ENCODE measurements around the gene AGPAT3.

Gene AGPAT3

DNA sequence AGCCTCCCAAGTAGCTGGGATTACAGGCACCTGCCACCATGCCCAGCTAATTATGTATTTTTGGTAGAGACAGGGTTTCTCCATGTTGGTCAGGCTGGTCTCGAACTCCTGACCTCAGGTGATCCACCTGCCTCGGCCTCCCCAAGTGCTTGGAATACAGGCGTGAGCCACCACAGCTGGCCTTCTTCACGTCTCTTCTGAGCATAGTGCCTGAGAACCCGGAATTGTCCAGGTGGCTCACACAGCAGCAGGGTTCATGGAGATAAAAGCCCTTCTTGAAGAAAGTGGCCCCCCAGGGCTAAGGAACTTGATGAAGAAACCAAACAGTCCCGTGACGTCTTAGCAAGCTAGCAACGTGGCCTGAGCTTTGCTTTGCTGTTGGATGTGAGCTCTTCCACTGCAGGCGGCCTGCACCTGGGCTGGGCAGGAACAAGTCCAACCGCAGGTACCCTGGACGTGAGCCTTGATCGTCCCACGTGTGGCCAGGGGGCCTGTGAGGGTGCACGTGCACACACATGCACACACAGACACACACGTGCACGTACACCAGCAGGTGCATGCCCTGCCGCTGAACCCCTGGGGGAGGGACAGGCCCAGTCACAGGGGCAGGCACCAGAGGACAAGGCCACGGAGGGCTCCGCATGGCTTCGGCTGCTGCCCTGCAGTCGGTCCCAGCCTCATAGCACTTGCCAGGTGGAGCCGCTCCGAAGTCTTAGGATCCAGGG is 123.6 kb downstream of the AGPAT3 start:
- Histone ChIP-seq H3K9ac (ENCODE audit: low read length) (no peak overlapping the region), H3K27me3 (ENCODE audit: control insufficient read depth, insufficient read depth, low read length) (peaks cover 6% of the 10 kb centered on the region), H3K4me1 (ENCODE audit: control insufficient read depth, insufficient read depth, low read length) (no peaks in the 10 kb centered on the region), H3K36me3 (ENCODE audit: control insufficient read depth, insufficient read depth, low read length) (no peaks in the 10 kb centered on the region), H3K4me3 (ENCODE audit: low read length) (no peak overlapping the region), H3K9me3 (ENCODE audit: control insufficient read depth, low read length) (no peaks in the 10 kb centered on the region)

GRCh38 chr21:43989401-43989800 is 124.4 kb downstream of the AGPAT3 start:
- Histone ChIP-seq H3K27me3 (ENCODE audit: control insufficient read depth, insufficient read depth, low read length) (peaks cover 6% of the 10 kb centered on the region), H3K9me3 (ENCODE audit: control insufficient read depth, low read length) (no peaks in the 10 kb centered on the region), H3K4me1 (ENCODE audit: control insufficient read depth, insufficient read depth, low read length) (no peaks in the 10 kb centered on the region), H3K9ac (ENCODE audit: low read length) (no peak overlapping the region), H3K4me3 (ENCODE audit: low read length) (no peak overlapping the region), H3K36me3 (ENCODE audit: control insufficient read depth, insufficient read depth, low read length) (no peaks in the 10 kb centered on the region)

- Histone ChIP-seq H3K36me3 (ENCODE audit: control insufficient read depth, insufficient read depth, low read length) (no peaks in the 10 kb centered on the region), H3K9me3 (ENCODE audit: control insufficient read depth, low read length) (no peaks in the 10 kb centered on the region), H3K27me3 (ENCODE audit: control insufficient read depth, insufficient read depth, low read length) (peaks cover 6% of the 10 kb centered on the region), H3K9ac (ENCODE audit: low read length) (no peak overlapping the region), H3K4me3 (ENCODE audit: low read length) (no peak overlapping the region), H3K4me1 (ENCODE audit: control insufficient read depth, insufficient read depth, low read length) (no peaks in the 10 kb centered on the region)
Measured at GRCh38 chr21:43991447-43991991, 126.5 kb downstream of the AGPAT3 start.

- H3K9me3 ChIP-seq (ENCODE audit: control insufficient read depth, low read length), result no peaks in the 10 kb centered on the region
- no peak overlapping the region for H3K9ac ChIP-seq (ENCODE audit: low read length)
- H3K36me3 ChIP-seq (ENCODE audit: control insufficient read depth, insufficient read depth, low read length), result no peaks in the 10 kb centered on the region
- H3K4me1 ChIP-seq (ENCODE audit: control insufficient read depth, insufficient read depth, low read length), result no peaks in the 10 kb centered on the region
- no peak overlapping the region for H3K4me3 ChIP-seq (ENCODE audit: low read length)
- peaks cover 6% of the 10 kb centered on the region for H3K27me3 ChIP-seq (ENCODE audit: control insufficient read depth, insufficient read depth, low read length)
Measured at GRCh38 chr21:43992121-43992520, 127.1 kb downstream of the AGPAT3 start.

GRCh38 chr21:43993420-43993934 is 128.5 kb downstream of the AGPAT3 start:
- peaks cover 6% of the 10 kb centered on the region for H3K27me3 ChIP-seq (ENCODE audit: control insufficient read depth, insufficient read depth, low read length)
- H3K4me1 ChIP-seq (ENCODE audit: control insufficient read depth, insufficient read depth, low read length), result no peaks in the 10 kb centered on the region
- H3K36me3 ChIP-seq (ENCODE audit: control insufficient read depth, insufficient read depth, low read length), result no peaks in the 10 kb centered on the region
- H3K9me3 ChIP-seq (ENCODE audit: control insufficient read depth, low read length), result no peaks in the 10 kb centered on the region
- no peak overlapping the region for H3K4me3 ChIP-seq (ENCODE audit: low read length)
- no peak overlapping the region for H3K9ac ChIP-seq (ENCODE audit: low read length)

- H3K9me3 ChIP-seq (ENCODE audit: control insufficient read depth, low read length), result no peaks in the 10 kb centered on the region
- H3K9ac ChIP-seq (ENCODE audit: low read length), result no peak overlapping the region
- H3K4me1 ChIP-seq (ENCODE audit: control insufficient read depth, insufficient read depth, low read length), result no peaks in the 10 kb centered on the region
- H3K4me3 ChIP-seq (ENCODE audit: low read length), result no peak overlapping the region
- H3K36me3 ChIP-seq (ENCODE audit: control insufficient read depth, insufficient read depth, low read length), result no peaks in the 10 kb centered on the region
- H3K27me3 ChIP-seq (ENCODE audit: control insufficient read depth, insufficient read depth, low read length), result peaks cover 6% of the 10 kb centered on the region
Measured at GRCh38 chr21:43994085-43994484, 129.1 kb downstream of the AGPAT3 start.

DNA sequence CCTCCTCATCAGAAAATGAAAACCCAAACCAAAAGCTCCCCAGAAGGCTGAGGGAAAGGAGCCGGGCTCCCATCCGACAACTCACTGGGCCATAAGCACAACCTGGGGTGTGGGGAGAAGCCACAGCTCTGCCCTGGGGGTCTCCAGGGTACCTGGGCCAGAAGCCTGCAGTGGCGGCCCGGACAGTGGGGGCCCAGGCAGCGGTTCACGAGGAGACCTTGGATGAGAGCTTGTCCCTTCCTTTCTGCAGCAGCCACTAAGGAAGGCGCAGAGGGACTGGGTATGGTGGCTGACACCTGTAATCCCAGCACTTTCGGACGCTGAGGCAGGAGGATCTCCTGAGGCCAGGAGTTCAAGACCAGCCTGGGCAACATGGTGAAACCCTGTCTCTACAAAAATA is 129.6 kb downstream of the AGPAT3 start:
- H3K4me1 ChIP-seq (ENCODE audit: control insufficient read depth, insufficient read depth, low read length), result no peaks in the 10 kb centered on the region
- no peak overlapping the region for H3K9ac ChIP-seq (ENCODE audit: low read length)
- H3K27me3 ChIP-seq (ENCODE audit: control insufficient read depth, insufficient read depth, low read length), result peaks cover 6% of the 10 kb centered on the region
- no peaks in the 10 kb centered on the region for H3K36me3 ChIP-seq (ENCODE audit: control insufficient read depth, insufficient read depth, low read length)
- no peak overlapping the region for H3K4me3 ChIP-seq (ENCODE audit: low read length)
- H3K9me3 ChIP-seq (ENCODE audit: control insufficient read depth, low read length), result no peaks in the 10 kb centered on the region

DNA sequence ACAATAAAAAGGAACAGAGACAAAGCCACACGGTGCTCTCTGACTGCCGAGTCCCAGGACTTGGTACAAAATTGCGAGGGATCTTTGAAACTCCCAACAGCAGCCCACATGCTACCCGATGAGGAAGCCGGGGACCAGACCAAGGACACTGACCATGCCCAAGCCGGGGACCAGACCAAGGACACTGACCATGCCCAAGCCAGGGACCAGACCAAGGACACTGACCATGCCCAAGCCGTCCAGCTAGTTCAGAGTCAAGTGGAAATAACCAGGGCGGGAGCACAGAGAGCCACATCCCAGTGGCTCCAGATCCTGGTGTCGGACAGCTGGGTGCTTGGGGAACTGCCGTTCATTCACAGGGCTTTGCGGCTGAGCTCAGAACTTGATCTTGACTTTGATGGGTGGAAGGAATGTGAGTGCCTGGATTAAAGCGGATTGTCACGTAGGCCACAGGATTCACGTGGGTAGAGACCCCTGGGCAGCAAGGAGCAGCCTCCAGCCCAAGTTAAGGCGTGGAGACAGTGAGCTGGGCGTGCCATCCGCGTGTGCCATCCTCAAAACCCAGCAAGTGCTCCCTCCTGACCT is 130.6 kb downstream of the AGPAT3 start:
- Histone ChIP-seq H3K9ac (ENCODE audit: low read length) (no peak overlapping the region), H3K27me3 (ENCODE audit: control insufficient read depth, insufficient read depth, low read length) (peaks cover 9% of the 10 kb centered on the region), H3K9me3 (ENCODE audit: control insufficient read depth, low read length) (no peaks in the 10 kb centered on the region), H3K36me3 (ENCODE audit: control insufficient read depth, insufficient read depth, low read length) (no peaks in the 10 kb centered on the region), H3K4me1 (ENCODE audit: control insufficient read depth, insufficient read depth, low read length) (no peaks in the 10 kb centered on the region), H3K4me3 (ENCODE audit: low read length) (no peak overlapping the region)

GRCh38 chr21:43997766-43998742 is 133.0 kb downstream of the AGPAT3 start:
- H3K9me3 ChIP-seq (ENCODE audit: control insufficient read depth, low read length), result no peaks in the 10 kb centered on the region
- no peaks in the 10 kb centered on the region for H3K4me1 ChIP-seq (ENCODE audit: control insufficient read depth, insufficient read depth, low read length)
- H3K36me3 ChIP-seq (ENCODE audit: control insufficient read depth, insufficient read depth, low read length), result no peaks in the 10 kb centered on the region

DNA sequence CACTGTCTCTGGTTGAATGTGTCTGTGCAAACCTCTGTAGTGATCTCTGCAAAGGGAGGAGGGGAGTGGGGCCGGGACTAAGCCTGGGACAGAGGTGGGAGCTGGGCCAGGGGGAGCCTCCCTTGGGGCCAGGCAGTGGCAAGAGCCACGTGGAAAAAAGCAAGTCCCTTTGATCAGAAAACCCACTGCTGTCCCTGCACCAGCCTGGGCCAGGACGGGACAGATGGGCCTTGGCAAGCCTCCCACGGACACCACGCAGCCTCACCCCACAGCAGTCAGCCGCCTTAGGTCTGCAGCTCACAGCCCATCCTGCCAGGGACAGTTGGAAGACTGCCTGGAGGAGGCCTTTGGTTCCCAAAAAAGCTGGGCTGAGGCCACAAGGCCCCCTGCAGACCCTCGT is 135.3 kb downstream of the AGPAT3 start:
- Histone ChIP-seq H3K36me3 (ENCODE audit: control insufficient read depth, insufficient read depth, low read length) (no peaks in the 10 kb centered on the region), H3K9me3 (ENCODE audit: control insufficient read depth, low read length) (no peaks in the 10 kb centered on the region), H3K4me1 (ENCODE audit: control insufficient read depth, insufficient read depth, low read length) (no peaks in the 10 kb centered on the region), H3K9ac (ENCODE audit: low read length) (no peak overlapping the region), H3K27me3 (ENCODE audit: control insufficient read depth, insufficient read depth, low read length) (peaks cover 4% of the 10 kb centered on the region), H3K4me3 (ENCODE audit: low read length) (no peak overlapping the region)

More at GRCh38 chr21:43997766-43998742, 133.0 kb downstream of the AGPAT3 start:
- Histone ChIP-seq H3K4me3 (ENCODE audit: low read length) (no peak overlapping the region), H3K9ac (ENCODE audit: low read length) (no peak overlapping the region), H3K27me3 (ENCODE audit: control insufficient read depth, insufficient read depth, low read length) (peaks cover 4% of the 10 kb centered on the region)

DNA sequence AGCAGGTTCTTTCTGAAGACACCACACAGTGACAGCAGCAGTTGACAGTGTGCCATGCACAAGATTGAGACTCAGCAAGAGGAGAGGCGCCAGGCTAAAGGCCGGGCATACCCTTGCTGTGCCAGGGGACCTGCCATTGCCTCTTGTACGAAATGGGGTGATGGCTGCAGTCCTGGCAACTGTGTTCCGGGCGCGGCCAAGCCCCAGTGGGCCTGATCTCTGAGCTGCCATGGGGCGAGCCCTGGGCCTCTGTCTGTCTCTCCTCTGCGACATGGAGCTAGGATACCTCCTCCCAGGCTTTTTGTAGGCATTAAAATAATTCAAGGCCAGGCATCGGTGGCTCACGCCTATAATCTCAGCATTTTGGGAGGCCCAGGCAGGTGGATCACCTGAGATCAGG is 137.5 kb downstream of the AGPAT3 start:
- no peaks in the 10 kb centered on the region for H3K9me3 ChIP-seq (ENCODE audit: control insufficient read depth, low read length)
- no peak overlapping the region for H3K4me3 ChIP-seq (ENCODE audit: low read length)
- no peaks in the 10 kb centered on the region for H3K4me1 ChIP-seq (ENCODE audit: control insufficient read depth, insufficient read depth, low read length)
- H3K27me3 ChIP-seq (ENCODE audit: control insufficient read depth, insufficient read depth, low read length), result peaks cover 4% of the 10 kb centered on the region
- H3K36me3 ChIP-seq (ENCODE audit: control insufficient read depth, insufficient read depth, low read length), result no peaks in the 10 kb centered on the region
- H3K9ac ChIP-seq (ENCODE audit: low read length), result no peak overlapping the region
